ENCODE data around the gene ARL5C.

Gene ARL5C

GRCh38 chr17:39183720-39184119, 17.8 kb upstream of the ARL5C start:
- no peak for DNase-seq (ENCODE audit: low read depth)
- no peak for TF ChIP-seq CTCF (conservative IDR thresholded peaks at IDR 0.05; ENCODE audit: low read length)

GRCh38 chr17:39183045-39183444, 17.1 kb upstream of the ARL5C start:
- TF ChIP-seq CTCF (conservative IDR thresholded peaks at IDR 0.05; ENCODE audit: low read length), result no peak
- no peak for DNase-seq (ENCODE audit: low read depth)
- no peak overlapping the region for H3K4me3 ChIP-seq (ENCODE audit: low read length)

More at GRCh38 chr17:39183720-39184119, 17.8 kb upstream of the ARL5C start:
- H3K4me3 ChIP-seq (ENCODE audit: low read length), result no peak overlapping the region

GRCh38 chr17:39181303-39181702, 15.3 kb upstream of the ARL5C start:
- H3K4me3 ChIP-seq (ENCODE audit: low read length), result no peak overlapping the region
- no peak for TF ChIP-seq CTCF (conservative IDR thresholded peaks at IDR 0.05; ENCODE audit: low read length)
- no peak for DNase-seq (ENCODE audit: low read depth)

- no peak for TF ChIP-seq CTCF (conservative IDR thresholded peaks at IDR 0.05; ENCODE audit: low read length)
- peak; percentile 51 for DNase-seq (ENCODE audit: low read depth)
Measured at GRCh38 chr17:39178536-39178935, 12.6 kb upstream of the ARL5C start.

GRCh38 chr17:39177256-39177655, 11.3 kb upstream of the ARL5C start:
- no peak for TF ChIP-seq CTCF (conservative IDR thresholded peaks at IDR 0.05; ENCODE audit: low read length)
- H3K4me3 ChIP-seq (ENCODE audit: low read length), result no peak overlapping the region
- DNase-seq (ENCODE audit: low read depth), result no peak

More at GRCh38 chr17:39178536-39178935, 12.6 kb upstream of the ARL5C start:
- H3K4me3 ChIP-seq (ENCODE audit: low read length), result no peak overlapping the region

- no peak for DNase-seq (ENCODE audit: low read depth)
Measured at GRCh38 chr17:39175695-39176093, 9.7 kb upstream of the ARL5C start.

More at GRCh38 chr17:39175695-39176093, 9.7 kb upstream of the ARL5C start:
- H3K4me3 ChIP-seq (ENCODE audit: low read length), result no peak overlapping the region
- no peak for TF ChIP-seq CTCF (conservative IDR thresholded peaks at IDR 0.05; ENCODE audit: low read length)
